Kidney (tissue), 14 donors: ENCODE measurements around the gene HDC. TPM values are rescaled to one million over a fixed set of nuclear protein-coding genes. Genes with fewer than 3 reads are reported as not detected.

Experiments
- DNase-seq, 5 donors: peaks; one replicate each; pipeline ENCODE4 v3.0.0-alpha.2; 2013 to 2020
- FAIRE-seq: peaks from 2 replicates; lab custom pipeline; 2012; peaks lifted over from hg19 to GRCh38; lab: Jason Lieb, UNC
- H3K27ac ChIP-seq, 2 donors: one replicate each; pipeline ENCODE4 v1.7.0; 2013; ENCODE audit warnings: low read depth in 2 of 2, low read length in 2 of 2, inconsistent platforms in 1 of 2
- H3K27me3 ChIP-seq: one replicate; pipeline ENCODE4 v1.7.1; 2013; ENCODE audit warnings: low read length, inconsistent platforms; ENCODE audit not compliant: control insufficient read depth, insufficient read depth
- H3K36me3 ChIP-seq, 3 donors: one replicate each; pipeline versions ENCODE4 v1.7.0 to v1.7.1; 2013; ENCODE audit warnings: low read length in 3 of 3, control low read depth in 1 of 3, inconsistent platforms in 1 of 3; ENCODE audit not compliant: insufficient read depth in 3 of 3, control insufficient read depth in 2 of 3
- H3K4me1 ChIP-seq, 3 donors: one replicate each; pipeline versions ENCODE4 v1.7.0 to v1.7.1; 2013; ENCODE audit warnings: low read length in 3 of 3, inconsistent platforms in 1 of 3, low read depth in 1 of 3; ENCODE audit not compliant: control insufficient read depth in 2 of 3, insufficient read depth in 2 of 3
- H3K4me3 ChIP-seq, 3 donors: one replicate each; pipeline versions ENCODE4 v1.7.0 to v1.8.1; 2013; ENCODE audit warnings: low read length in 3 of 3, control low read depth in 1 of 3, inconsistent platforms in 1 of 3
- H3K9ac ChIP-seq, 3 donors: one replicate each; pipeline versions ENCODE4 v1.7.0 to v1.7.1; 2013; ENCODE audit warnings: low read length in 3 of 3, control low read depth in 1 of 3, inconsistent platforms in 1 of 3
- H3K9me3 ChIP-seq, 3 donors: one replicate each; pipeline versions ENCODE4 v1.7.0 to v1.7.1; 2013; ENCODE audit warnings: low read length in 3 of 3, control low read depth in 1 of 3, inconsistent platforms in 1 of 3; ENCODE audit not compliant: control insufficient read depth in 2 of 3, insufficient read depth in 1 of 3
- intact Hi-C: fragments of 100-400 bp; cut with DNase I; formaldehyde crosslinking; loops from one replicate; pipeline ENCODE4 v1.11.1; 2022
- polyA plus RNA-seq: library from polyadenylated mRNA; stranded (reverse); fragments of 350-450 nt; fragmentation: Illumina TruSeq; extraction: RNeasy Lipid Tissue Mini Kit (QIAGEN cat#74804); gene quantifications from one replicate; pipeline ENCODE4 v1.2.3, GENCODE V29; 2014; ENCODE audit warnings: low read depth, low replicate concordance; ENCODE audit not compliant: insufficient read depth
- total RNA-seq: library from RNA; stranded (reverse); fragmentation: NEBNext Ultra II Directional; extraction: Animal tissue kit (Norgen Biotek cat#: 25700); gene quantifications from one replicate; pipeline ENCODE4 v1.2.1, GENCODE V29; 2021
- TF ChIP-seq, protein P1 (sequence below): IDR thresholded peaks from 3 replicates; pipeline ENCODE4 v1.5.1; 2012; ENCODE audit warnings: mild to moderate bottlenecking, moderate library complexity, borderline replicate concordance; ENCODE audit not compliant: insufficient read depth; ENCODE audit errors: extremely low read depth
- donor health status: control.
- donor health status: control.
- donor health status: control.
- donor health status: control.
- donor health status: control.
- donor health status: DM: yes; HTN: yes; CAD: no.
- donor health status: Normal renal cell carcinoma (clear cell type).

The HDC gene
- total and polyA plus RNA-seq, 2 donors from 2014 or later = 12.9 TPM; not detected in 1

DNA sequence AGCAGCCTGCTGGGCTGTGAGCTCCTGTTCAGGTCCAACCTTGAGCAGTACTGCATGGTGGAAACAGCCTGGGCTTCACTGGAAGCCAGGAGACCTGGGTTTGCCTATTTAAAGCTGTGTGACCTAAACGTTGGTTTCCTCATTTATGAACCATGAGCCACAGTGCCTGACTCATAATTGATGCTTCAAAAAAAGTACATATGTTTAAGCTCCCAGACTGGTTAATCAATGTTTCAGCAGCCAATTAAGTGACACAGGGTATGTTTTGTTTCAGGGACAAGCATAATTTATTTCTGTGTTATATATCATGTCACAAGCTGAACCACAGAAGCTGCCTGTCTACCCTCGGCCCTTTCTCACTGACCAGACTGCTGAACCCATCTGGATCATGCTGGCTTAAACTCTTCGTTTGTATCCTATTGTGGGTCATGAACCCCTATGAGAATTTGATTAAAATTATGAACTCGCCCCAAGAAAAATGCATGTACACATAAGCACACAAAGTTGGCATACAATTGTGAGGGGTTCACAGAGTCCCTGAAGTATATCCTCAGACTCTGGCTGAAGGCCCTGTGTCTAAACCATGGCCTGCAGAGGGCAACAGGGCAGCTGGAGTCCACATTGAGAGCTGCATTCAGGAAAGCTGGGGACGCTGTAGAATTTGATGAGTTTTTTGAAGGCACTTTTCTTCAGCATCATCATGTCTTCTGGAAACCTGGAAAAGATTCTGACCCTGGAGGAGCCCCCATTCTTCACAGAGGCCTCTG lies 23.7 kb downstream of the HDC start:
- TF ChIP-seq, protein P1, sequence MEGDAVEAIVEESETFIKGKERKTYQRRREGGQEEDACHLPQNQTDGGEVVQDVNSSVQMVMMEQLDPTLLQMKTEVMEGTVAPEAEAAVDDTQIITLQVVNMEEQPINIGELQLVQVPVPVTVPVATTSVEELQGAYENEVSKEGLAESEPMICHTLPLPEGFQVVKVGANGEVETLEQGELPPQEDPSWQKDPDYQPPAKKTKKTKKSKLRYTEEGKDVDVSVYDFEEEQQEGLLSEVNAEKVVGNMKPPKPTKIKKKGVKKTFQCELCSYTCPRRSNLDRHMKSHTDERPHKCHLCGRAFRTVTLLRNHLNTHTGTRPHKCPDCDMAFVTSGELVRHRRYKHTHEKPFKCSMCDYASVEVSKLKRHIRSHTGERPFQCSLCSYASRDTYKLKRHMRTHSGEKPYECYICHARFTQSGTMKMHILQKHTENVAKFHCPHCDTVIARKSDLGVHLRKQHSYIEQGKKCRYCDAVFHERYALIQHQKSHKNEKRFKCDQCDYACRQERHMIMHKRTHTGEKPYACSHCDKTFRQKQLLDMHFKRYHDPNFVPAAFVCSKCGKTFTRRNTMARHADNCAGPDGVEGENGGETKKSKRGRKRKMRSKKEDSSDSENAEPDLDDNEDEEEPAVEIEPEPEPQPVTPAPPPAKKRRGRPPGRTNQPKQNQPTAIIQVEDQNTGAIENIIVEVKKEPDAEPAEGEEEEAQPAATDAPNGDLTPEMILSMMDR = no peak
- no peak overlapping the region for H3K27ac ChIP-seq
- H3K27me3 ChIP-seq = no peaks in the 10 kb centered on the region
- H3K4me1 ChIP-seq = no peaks in the 10 kb centered on the region
- intact Hi-C loops = no loop called here
- FAIRE-seq = no peak
- H3K9me3 ChIP-seq = no peaks in the 10 kb centered on the region
- no peak overlapping the region for H3K9ac ChIP-seq
- DNase-seq = no peak
- H3K4me3 ChIP-seq = no peak overlapping the region
- no peaks in the 10 kb centered on the region for H3K36me3 ChIP-seq

DNA sequence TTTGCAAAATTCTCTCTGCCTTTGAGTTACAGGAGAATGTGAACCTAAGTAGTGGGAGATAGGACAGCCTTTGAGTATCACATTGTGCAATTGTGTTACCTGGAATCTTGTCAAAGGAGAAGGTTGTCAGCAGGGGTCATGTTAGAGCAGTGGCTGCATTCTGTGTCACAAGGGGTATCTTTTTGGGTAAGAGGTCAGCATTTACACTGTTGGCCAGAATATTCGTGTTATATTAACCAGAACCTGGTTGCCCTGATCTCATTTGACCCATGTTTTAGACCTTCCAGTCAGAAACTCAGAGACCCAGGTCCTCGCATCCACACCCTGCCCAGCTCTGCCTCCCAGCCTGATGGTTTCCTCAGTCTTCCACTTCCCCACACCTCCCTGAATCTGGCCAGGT lies 27.3 kb downstream of the HDC start:
- H3K4me3 ChIP-seq = no peak overlapping the region
- no peaks in the 10 kb centered on the region for H3K4me1 ChIP-seq
- FAIRE-seq = no peak
- H3K9me3 ChIP-seq = no peaks in the 10 kb centered on the region
- no peak overlapping the region for H3K9ac ChIP-seq
- H3K27me3 ChIP-seq = no peaks in the 10 kb centered on the region
- DNase-seq = no peak
- no peaks in the 10 kb centered on the region for H3K36me3 ChIP-seq
- intact Hi-C loops = no loop called here
- H3K27ac ChIP-seq = no peak overlapping the region
- TF ChIP-seq, protein P1 = no peak

DNA sequence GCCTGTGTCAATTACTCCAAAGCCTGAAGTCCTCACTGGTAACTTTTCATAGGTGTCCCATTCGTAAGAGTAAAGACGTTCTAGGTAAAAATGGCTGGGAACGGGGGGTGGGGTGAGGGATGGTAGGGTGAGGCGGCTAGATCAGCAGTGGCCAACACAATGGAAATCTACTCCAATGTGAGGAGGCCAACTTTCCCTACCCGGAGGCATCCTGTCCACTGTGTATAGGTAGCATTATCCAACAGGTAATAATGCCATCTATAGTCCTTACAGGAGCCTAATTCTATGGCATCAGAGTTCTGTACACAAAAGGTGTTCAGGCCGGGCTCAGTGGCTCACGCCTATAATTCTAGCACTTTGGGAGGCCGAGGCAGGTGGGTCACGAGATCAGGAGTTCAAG lies 29.1 kb downstream of the HDC start:
- DNase-seq (no peak), FAIRE-seq (no peak)
- intact Hi-C loops = no loop called here
- Histone ChIP-seq H3K27me3 (no peaks in the 10 kb centered on the region), H3K4me1 (no peaks in the 10 kb centered on the region), H3K4me3 (no peak overlapping the region), H3K27ac (no peak overlapping the region), H3K36me3 (peaks cover 0 to 3% (median 0%) of the 10 kb centered on the region in 3 donors), H3K9ac (no peak overlapping the region), H3K9me3 (no peaks in the 10 kb centered on the region)
- TF ChIP-seq, protein P1 = no peak
